ENCODE results near the gene JPH2. TPM values are rescaled to one million over a fixed set of nuclear protein-coding genes. Genes with fewer than 3 reads are reported as not detected.
A peak's percentile ranks its signal among the peaks of the same experiment; 100 is the strongest.

Gene JPH2
- total RNA-seq, 1 experiment from 2014 or later, result 15.8 TPM

GRCh38 chr20:44170816-44171410 is 16.1 kb downstream of the JPH2 start:
- DNase-seq (no peak), ATAC-seq (no peak)
- no TSS peak for BruUV-seq (replicated peaks)
- H3K27ac ChIP-seq (ENCODE audit: low read length), result peak overlapping the region; percentile 97
- H3K4me3 ChIP-seq (ENCODE audit: low read length), result no peak overlapping the region
- 0 out of 2 replicates have a peak overlapping the region, but pooled peaks have one; percentile 16 for H2AFZ ChIP-seq (ENCODE audit: low read length)
- peaks cover 7% of the 10 kb centered on the region for H3K79me2 ChIP-seq (ENCODE audit: low read length)
- no peaks in the 10 kb centered on the region for H3K9me2 ChIP-seq (replicated peaks; ENCODE audit: low read length)
- ChIA-PET POLR2A (ENCODE audit: unreplicated experiment) (interaction anchor here (0.5 kb wide), 1 partner anchor 1609 kb away, joined by 3 read pairs; no protein-coding TSS in a partner anchor), CTCF (interaction anchor here (0.8 kb wide), 1 partner anchor 25 kb away, joined by 4 read pairs; no protein-coding TSS in a partner anchor)
- peak overlapping the region; percentile 77 for H3K9ac ChIP-seq (ENCODE audit: low read length)
- intact Hi-C loops (cut with micrococcal nuclease), result no loop called here
- H3K4me2 ChIP-seq (ENCODE audit: low read length), result peak overlapping the region; percentile 75
- H3K4me1 ChIP-seq (ENCODE audit: insufficient read depth, low read length), result peaks cover 70% of the 10 kb centered on the region
- TF ChIP-seq CTCF (conservative IDR thresholded peaks at IDR 0.05; ENCODE audit: low read depth, low read length) (no peak), EZH2phosphoT487 (IDR thresholded peaks at IDR 0.05; ENCODE audit: borderline replicate concordance, low read length) (no peak), EZH2 (IDR thresholded peaks at IDR 0.05; ENCODE audit: low read length, unreplicated experiment) (no peak)
- H3K9me3 ChIP-seq (ENCODE audit: low read length), result no peaks in the 10 kb centered on the region
- peaks cover 31% of the 10 kb centered on the region for H3F3A ChIP-seq (ENCODE audit: low read length, unreplicated experiment)
- H4K20me1 ChIP-seq (ENCODE audit: low read length), result no peaks in the 10 kb centered on the region
- no peaks in the 10 kb centered on the region for H3K36me3 ChIP-seq (ENCODE audit: low read depth, low read length)
- no peaks in the 10 kb centered on the region for H3K27me3 ChIP-seq (ENCODE audit: low read length)

- H3F3A ChIP-seq (ENCODE audit: low read length, unreplicated experiment), result peaks cover 33% of the 10 kb centered on the region
- no peaks in the 10 kb centered on the region for H3K9me2 ChIP-seq (replicated peaks; ENCODE audit: low read length)
- no peaks in the 10 kb centered on the region for H3K9me3 ChIP-seq (ENCODE audit: low read length)
- intact Hi-C loops (cut with micrococcal nuclease), result loop anchor here (5.0 kb wide), 1 partner anchor 35 kb away; no protein-coding TSS in a partner anchor
- H3K4me1 ChIP-seq (ENCODE audit: insufficient read depth, low read length), result peaks cover 77% of the 10 kb centered on the region
- ChIA-PET CTCF (no interaction called here), POLR2A (ENCODE audit: unreplicated experiment) (interaction anchor here (0.5 kb wide), 1 partner anchor 90 kb away, joined by 3 read pairs; no protein-coding TSS in a partner anchor)
- H4K20me1 ChIP-seq (ENCODE audit: low read length), result no peaks in the 10 kb centered on the region
- 0 out of 2 replicates have a peak overlapping the region, but pooled peaks have one; percentile 72 for H3K4me2 ChIP-seq (ENCODE audit: low read length)
- H3K36me3 ChIP-seq (ENCODE audit: low read depth, low read length), result no peaks in the 10 kb centered on the region
- no peaks in the 10 kb centered on the region for H3K27me3 ChIP-seq (ENCODE audit: low read length)
- peaks cover 21% of the 10 kb centered on the region for H3K79me2 ChIP-seq (ENCODE audit: low read length)
- DNase-seq (no peak), ATAC-seq (no peak)
- H2AFZ ChIP-seq (ENCODE audit: low read length), result no peak overlapping the region
- peak overlapping the region; percentile 94 for H3K27ac ChIP-seq (ENCODE audit: low read length)
- TF ChIP-seq EZH2phosphoT487 (IDR thresholded peaks at IDR 0.05; ENCODE audit: borderline replicate concordance, low read length), result no peak
- no peak for TF ChIP-seq CTCF (conservative IDR thresholded peaks at IDR 0.05; ENCODE audit: low read depth, low read length)
- no peak for TF ChIP-seq EZH2 (IDR thresholded peaks at IDR 0.05; ENCODE audit: low read length, unreplicated experiment)
- H3K9ac ChIP-seq (ENCODE audit: low read length), result no peak overlapping the region
- no TSS peak for BruUV-seq (replicated peaks)
- H3K4me3 ChIP-seq (ENCODE audit: low read length), result no peak overlapping the region
Measured at GRCh38 chr20:44167736-44168135, 19.3 kb downstream of the JPH2 start.

DNA sequence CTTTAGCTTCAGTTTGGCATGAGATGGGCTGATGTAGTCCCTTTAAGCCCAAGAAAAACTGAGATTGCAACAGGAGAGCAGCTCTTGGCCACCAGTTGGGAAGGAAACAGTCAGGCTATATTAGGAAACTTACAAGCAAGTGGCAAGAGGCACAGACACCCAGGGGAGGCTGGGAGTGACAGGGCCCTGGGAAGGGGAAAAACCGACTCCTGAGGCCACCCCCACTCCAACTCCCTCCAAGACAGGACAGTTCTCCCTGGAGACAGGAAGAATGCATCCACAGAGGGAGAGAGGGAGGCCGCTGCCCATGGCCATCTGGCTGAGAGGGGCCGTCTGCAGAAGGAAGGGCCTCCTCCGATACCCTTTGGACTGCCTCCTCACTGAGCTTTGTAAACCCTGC is 20.5 kb downstream of the JPH2 start:
- no peaks in the 10 kb centered on the region for H3K9me3 ChIP-seq (ENCODE audit: low read length)
- H2AFZ ChIP-seq (ENCODE audit: low read length), result peak overlapping the region; percentile 9; the same call in 1 of the 2 replicates
- H3K27me3 ChIP-seq (ENCODE audit: low read length), result no peaks in the 10 kb centered on the region
- no peaks in the 10 kb centered on the region for H4K20me1 ChIP-seq (ENCODE audit: low read length)
- ChIA-PET CTCF (interaction anchor here (1.0 to 1.5 kb wide), 3 partner anchors 21 to 50 kb away, joined by 8 to 12 read pairs (median 10); no protein-coding TSS in a partner anchor), POLR2A (ENCODE audit: unreplicated experiment) (interaction anchor here (0.5 to 1.6 kb wide), 4 partner anchors 21 to 500 kb away, joined by 3 to 8 read pairs (median 4); no protein-coding TSS in a partner anchor)
- peaks cover 65% of the 10 kb centered on the region for H3K4me1 ChIP-seq (ENCODE audit: insufficient read depth, low read length)
- TSS peak; percentile 86 for BruUV-seq (replicated peaks)
- H3K27ac ChIP-seq (ENCODE audit: low read length), result peak overlapping the region; percentile 94
- peaks cover 21% of the 10 kb centered on the region for H3K79me2 ChIP-seq (ENCODE audit: low read length)
- H3K4me2 ChIP-seq (ENCODE audit: low read length), result peak overlapping the region; percentile 72
- TF ChIP-seq CTCF (conservative IDR thresholded peaks at IDR 0.05; ENCODE audit: low read depth, low read length), result no peak
- TF ChIP-seq EZH2phosphoT487 (IDR thresholded peaks at IDR 0.05; ENCODE audit: borderline replicate concordance, low read length), result no peak
- no peak for TF ChIP-seq EZH2 (IDR thresholded peaks at IDR 0.05; ENCODE audit: low read length, unreplicated experiment)
- no peaks in the 10 kb centered on the region for H3K36me3 ChIP-seq (ENCODE audit: low read depth, low read length)
- H3F3A ChIP-seq (ENCODE audit: low read length, unreplicated experiment), result peaks cover 23% of the 10 kb centered on the region
- intact Hi-C loops (cut with micrococcal nuclease), result loop anchor here (1.0 to 5.0 kb wide), 3 partner anchors 24 to 50 kb away; no protein-coding TSS in a partner anchor
- H3K9me2 ChIP-seq (replicated peaks; ENCODE audit: low read length), result no peaks in the 10 kb centered on the region
- H3K9ac ChIP-seq (ENCODE audit: low read length), result peak overlapping the region; percentile 67
- H3K4me3 ChIP-seq (ENCODE audit: low read length), result peak overlapping the region; percentile 42
- peak; percentile 75 for ATAC-seq
- peak; percentile 82 for DNase-seq

Measured in PC-3 (cell line).